ENCODE measurements around the gene PSME4.

Gene PSME4

GRCh38 chr2:53970724-53971602, at the start of gene PSME4:
Gene PSME4, minus strand, starts transcription at chr2:53970993. Its CDS starts 209 bp downstream, at chr2:53970784.
- peak; percentile 91 to 95 for DNase-seq (ENCODE audit: low read depth in 2 of 2)

DNA sequence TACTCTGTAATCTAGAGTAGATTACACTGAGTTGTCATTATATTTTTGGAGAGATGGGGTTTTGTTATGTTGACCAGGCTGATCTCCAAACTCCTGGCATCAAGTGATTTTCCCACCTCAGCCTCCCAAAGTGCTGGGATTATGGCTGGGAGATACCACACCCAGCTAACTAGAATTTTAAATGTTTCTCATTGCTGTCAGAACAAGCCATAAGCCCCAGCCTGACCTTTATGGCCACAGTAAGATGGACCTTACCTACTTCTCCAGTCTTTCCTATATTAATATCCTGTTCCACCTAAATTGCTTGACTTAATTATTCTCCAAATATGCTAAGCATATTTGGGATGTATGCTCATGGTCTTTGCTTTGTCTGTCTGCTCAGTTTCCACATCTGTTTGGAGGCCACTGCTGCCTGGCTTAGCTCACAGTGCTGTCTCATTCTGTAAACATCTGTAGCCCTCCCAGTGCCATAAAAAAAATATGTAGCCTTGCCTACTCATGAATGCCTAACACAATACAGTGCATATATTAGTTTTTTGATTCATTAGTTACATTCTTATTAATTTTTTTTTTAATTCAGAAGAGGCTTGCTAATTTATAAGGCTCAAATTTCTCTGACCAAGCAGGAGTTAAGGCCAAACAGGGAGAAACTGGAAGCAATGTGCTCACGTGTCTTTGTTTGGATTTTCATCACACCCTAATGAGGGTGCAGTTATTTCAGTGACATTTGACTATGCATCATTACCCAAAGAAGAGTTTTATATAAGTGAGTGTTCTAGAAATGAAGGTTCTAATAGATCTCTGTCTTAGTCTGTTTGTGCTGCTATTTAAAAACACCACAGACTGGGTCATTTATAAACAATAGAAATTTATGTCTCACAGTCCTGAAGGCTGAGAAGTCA, 45.3 kb upstream of the PSME4 start:
- no peak for DNase-seq (ENCODE audit: low read depth in 2 of 2)

GRCh38 chr2:54013996-54014395, 43.2 kb upstream of the PSME4 start:
- DNase-seq (ENCODE audit: low read depth in 2 of 2), result no peak

GRCh38 chr2:54012538-54013141, 41.8 kb upstream of the PSME4 start:
- no peak for DNase-seq (ENCODE audit: low read depth in 2 of 2)

GRCh38 chr2:54009549-54009948, 38.8 kb upstream of the PSME4 start:
- DNase-seq (ENCODE audit: low read depth in 2 of 2), result no peak

GRCh38 chr2:54008439-54008838, 37.6 kb upstream of the PSME4 start:
- no peak for DNase-seq (ENCODE audit: low read depth in 2 of 2)

DNA sequence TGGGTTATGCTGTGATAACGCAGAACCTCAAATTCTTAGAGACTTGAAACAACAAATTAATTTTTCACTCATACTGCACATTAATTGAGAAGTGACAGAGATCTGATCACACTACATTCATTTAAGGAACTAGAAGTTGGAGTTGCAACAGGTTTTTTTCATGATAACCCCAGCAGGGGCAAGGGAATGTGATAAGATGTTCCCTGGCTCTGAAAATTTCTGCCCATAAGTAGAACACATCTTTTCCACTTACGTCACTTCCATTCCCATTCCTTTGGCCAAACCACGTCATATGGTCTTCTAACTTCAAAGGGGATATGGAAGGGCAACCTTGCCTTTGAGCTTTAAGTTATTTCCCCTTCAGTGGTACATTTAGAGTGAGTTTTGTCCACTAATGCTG, 29.7 kb upstream of the PSME4 start:
- DNase-seq (ENCODE audit: low read depth in 2 of 2), result no peak

- no peak for DNase-seq (ENCODE audit: low read depth in 2 of 2)
Measured at GRCh38 chr2:54000122-54000521, 29.3 kb upstream of the PSME4 start.

DNA sequence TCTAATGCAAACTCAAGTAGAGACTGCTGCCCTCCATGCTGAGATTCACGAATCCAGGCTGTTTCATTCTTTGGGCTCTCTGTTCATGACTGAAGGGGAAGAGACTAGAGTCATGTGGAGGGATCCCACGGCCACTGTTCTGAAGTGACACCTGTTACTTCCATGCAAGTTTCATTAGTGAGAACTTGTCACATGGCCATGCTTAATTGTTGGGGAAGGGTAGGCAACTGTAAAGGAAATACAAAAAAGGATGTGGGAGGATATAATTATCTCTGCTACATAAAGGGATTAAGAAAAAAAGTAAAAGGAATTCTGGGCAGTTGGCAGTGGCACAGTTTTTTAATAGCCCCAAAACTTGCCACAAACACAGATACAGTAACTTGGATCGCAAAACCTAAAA, 28.0 kb upstream of the PSME4 start:
- DNase-seq (ENCODE audit: low read depth in 2 of 2), result no peak

DNA sequence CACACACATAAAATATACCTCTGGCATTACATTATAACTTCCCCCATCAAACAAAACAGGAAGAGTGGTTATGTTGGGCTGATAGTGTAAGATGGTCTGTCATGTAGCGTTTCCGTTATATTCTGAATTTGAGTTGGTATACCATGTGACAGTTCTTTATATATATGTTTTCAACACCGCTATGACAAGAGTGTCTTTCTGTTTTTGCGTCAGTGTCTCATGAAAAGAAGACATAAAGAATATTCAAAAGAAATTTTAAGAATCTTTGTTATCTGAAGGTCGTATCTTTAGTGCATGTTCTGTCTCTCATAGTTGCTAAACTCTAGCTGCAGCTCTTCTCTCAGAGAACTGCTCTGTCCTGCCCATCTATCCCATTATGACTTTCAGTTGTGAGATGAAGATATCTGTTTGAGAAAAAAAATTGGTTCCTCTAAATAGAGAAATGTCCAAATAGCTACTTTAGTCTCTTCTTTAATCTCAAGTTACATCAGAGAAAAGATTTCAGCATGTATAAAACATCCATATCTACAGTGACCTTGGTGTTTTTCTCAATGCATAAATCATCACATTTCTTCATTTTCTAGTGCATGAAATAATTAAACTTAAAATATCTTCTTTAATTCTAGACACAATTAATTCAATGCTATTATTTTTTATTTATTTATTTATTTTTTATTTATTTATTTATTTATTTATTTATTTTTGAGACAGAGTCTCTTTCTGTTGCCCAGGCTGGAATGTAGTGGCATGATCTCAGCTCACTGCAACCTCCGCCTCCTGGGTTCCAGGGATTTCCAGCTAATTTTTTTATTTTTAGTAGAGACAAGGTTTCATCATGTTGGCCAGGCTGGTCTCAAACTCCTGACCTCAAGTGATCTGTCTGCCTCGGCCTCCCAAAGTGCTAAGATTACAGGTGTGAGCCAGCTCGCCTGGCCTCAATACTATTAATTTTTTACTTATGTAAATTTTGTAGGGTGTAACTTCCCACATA, 24.3 kb upstream of the PSME4 start:
- DNase-seq (ENCODE audit: low read depth in 2 of 2), result no peak

DNA sequence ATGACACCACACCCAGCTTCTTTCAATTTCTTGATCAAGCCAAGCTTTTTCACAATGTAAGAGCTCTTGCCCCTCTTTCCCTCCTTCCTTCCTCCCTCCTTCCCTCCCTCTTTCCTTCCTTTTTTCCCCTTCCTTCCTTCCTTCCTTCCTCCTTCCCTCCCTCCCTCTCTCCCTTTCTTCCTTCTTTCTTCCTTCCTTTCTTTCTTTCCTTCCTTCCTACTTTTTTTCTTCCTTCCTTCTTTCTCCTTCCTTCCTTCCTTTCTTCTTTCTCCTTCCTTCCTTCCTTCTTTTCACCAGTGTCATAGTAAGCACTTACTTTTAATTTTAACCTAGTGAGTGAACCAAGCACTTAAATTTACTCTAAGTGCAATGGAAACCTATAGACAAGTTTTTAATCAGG, 21.2 kb upstream of the PSME4 start:
- no peak for DNase-seq (ENCODE audit: low read depth in 2 of 2)

GRCh38 chr2:53989210-53989862, 18.5 kb upstream of the PSME4 start:
- DNase-seq (ENCODE audit: low read depth in 2 of 2), result no peak

DNA sequence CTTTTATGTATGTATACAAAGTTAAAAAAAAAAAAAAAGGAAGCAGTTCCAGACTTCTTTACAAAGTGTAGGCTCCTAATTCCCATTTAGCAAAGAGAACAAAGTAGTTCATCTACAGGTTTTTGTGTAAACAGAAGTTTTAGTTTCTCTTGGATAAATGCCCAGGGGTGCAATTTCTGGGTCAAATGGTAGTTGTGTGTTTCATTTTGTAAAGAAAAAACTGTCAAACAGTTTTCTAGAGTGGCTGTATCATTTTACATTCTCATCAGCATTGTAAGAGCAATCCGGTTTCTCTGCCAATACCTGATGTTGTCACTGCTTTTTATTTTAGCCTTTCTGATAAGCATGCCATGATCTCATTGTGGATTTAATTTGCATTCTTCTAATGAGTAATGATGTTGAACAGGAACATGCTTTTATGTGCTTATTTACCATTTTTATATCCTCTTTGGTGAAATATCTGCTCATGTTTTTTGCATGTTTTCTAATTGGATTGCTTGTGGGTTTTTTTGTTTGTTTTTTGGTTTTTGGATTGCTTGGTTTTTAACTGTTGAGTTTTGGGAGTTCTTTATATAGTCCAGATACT, 16.6 kb upstream of the PSME4 start:
- DNase-seq (ENCODE audit: low read depth in 2 of 2), result no peak

- DNase-seq (ENCODE audit: low read depth in 2 of 2), result no peak
Measured at GRCh38 chr2:53985646-53986045, 14.9 kb upstream of the PSME4 start.

GRCh38 chr2:53969968-53970723, 647 bp downstream of the PSME4 start:
- peak in 1 of 2 donors; percentile 2 for DNase-seq (ENCODE audit: low read depth in 2 of 2)

DNA sequence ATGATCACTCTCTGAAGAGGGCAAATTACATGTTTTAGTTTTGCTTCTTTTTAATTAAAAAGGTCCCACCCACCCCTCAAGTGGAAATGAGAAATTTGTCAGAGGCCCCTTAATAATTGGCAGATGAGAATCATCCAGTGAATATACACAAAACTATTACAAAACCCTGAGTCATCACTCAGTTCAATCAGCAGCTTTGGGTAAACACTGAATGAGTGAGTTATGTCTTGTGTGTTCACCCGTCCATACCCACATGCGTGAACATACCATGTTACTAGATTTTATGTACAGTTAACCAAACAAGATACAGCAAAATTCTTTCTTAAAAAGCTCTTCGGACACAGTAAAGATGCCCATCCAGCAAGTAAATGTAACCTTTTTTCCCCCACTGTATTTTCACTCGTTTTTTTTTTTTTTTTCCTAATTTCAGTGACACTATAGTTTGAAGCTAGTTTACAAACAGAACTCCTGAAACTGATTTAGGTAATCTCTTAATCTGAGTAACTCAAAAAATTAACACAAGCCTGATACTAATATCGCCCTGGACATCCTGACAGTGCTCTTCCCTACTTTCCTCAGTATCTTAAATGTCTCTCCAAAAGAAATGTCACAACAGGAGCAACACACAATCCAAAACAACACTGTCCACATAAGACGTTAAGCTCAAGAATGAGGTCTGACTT, 1.4 kb downstream of the PSME4 start:
- no peak for DNase-seq (ENCODE audit: low read depth in 2 of 2)

- DNase-seq (ENCODE audit: low read depth in 2 of 2), result no peak
Measured at GRCh38 chr2:53964987-53965687, 5.7 kb downstream of the PSME4 start.
